Esophagus muscularis mucosa (tissue), 3 donors: Measurements from ENCODE around the gene SPINK4.

Experiments
- EP300 ChIP-seq: sonication (generic); formaldehyde crosslinking; IDR thresholded peaks from one replicate; pipeline ENCODE4 v1.6.1; 2017; ENCODE audit warnings: antibody characterized with exemption
- POLR2AphosphoS5 ChIP-seq, 2 donors: sonication (generic); formaldehyde crosslinking; IDR thresholded peaks; one replicate each; pipeline ENCODE4 v1.6.1; 2017; ENCODE audit warnings: antibody characterized with exemption in 2 of 2

GRCh38 chr9:33250458-33250995 is 10.6 kb downstream of the SPINK4 start:
- TF ChIP-seq POLR2AphosphoS5 (IDR thresholded peaks at IDR 0.05) (no peak), EP300 (no peak)
